NCI-H2107 treated with DMSO at 0.1 percent for 48 hours (cell line): Measurements from ENCODE around the gene MMP15.

ENCODE experiments used
- DNase-seq: peaks from one replicate; lab custom pipeline; 2025; ENCODE audit not compliant: unreplicated experiment; lab: John Stamatoyannopoulos, UW

Gene MMP15

DNA sequence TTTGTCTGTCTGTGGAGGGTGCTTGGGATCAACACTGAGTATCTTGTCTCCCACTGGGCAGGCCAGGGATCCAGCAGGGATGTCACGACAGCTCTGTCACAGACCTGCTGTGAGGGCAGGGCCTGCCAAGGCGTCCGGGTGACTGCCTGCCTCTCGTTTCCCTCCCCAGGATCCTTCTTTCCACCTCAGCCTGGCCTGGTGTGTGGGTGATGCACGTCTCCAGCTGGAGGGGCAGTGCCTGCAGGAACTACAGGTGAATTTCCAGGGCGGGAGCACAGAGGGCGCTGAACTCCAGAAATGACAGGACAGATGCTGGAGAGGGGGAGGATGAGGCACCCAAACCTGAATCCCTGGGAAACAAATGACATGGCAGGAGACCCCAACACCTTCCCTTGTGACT lies 6.8 kb upstream of the MMP15 start:
- no peak for DNase-seq

- no peak for DNase-seq
These were observed 5.6 kb upstream of the MMP15 start for GRCh38 chr16:58019866-58020538.

DNA sequence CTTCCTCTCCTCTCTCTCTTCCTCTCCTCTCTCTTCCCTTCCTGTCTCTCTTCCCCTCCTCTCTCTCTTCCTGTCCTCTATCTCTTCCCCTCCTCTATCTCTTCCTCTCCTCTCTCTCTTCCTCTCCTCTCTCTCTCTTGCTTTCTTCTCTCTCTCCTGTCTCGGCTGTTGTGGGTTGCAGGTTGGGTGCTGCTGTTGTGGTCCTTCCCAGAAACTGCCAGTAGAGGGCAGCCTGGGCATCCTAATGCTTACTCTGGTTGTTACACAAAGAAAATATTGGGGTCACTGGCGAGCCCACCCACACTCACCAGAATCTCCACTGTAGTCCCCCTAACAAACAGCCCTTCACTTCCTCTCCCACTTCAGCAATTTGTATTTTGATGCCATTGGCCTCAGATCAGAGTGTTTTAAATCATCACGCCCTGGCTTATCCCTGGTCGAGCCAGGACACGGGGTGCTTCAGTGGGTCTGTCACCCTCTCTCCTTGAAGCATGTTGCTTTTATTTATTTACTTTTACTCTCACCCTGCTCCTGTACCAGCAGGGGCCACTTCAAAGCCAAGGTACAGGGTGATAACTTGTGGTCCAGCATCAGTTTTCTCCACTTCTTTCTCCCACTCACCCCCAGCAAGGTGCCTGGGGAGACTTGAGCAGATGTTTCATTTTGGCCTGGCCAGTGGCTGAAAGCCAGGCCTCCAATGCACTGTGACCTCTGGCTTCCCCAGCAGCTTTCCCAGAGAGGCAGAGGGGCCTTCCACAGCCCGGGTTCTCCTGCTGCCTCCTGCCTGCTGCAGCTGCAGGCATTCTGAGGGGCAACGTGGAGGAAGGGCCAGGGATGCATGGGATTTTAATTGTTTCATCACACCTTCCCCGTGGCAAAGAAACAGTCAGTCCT lies 4.7 kb upstream of the MMP15 start:
- DNase-seq: peak; percentile 21

GRCh38 chr16:58021661-58022551 lies 3.6 kb upstream of the MMP15 start:
- no peak for DNase-seq

DNA sequence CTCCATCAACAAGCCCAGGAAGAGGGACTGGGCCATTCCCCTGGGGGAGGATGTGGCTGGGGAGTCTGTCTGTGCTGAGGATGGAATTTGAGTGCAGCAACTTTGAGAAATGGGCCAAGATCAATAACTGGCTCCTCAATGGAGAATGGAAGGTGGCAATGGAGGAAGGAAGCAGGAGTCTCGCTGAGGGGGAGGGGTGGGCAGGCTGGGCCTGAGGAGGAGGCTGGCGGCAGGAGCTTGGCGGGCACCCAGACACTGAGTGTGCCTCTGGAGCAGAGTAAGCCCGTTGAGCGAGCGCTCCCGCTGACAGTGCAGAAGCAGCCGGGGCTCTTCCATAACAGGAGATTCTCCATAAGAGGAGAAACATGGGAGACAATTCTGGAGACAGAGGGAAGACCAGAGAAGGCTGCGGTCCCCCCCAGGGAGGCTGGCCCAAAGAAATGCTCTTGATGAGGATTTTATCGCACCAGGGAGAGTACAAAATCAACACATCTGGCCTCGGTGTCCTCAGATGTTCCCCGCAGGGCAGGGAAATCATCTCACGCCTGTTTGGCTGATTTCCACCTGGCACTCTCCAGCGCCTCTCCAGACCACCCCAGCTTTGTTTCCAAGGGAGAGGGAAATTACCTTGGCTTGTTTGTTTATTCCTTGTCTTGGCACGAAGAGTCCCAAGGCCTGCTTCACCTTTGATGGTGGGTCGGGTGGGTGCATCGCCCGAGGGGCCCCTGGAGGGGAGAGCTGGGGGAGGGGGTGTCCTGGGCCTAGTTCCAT lies 2.8 kb upstream of the MMP15 start:
- DNase-seq: peak; percentile 54

GRCh38 chr16:58024486-58025350 lies 836 bp upstream of the MMP15 start:
- no peak for DNase-seq

DNA sequence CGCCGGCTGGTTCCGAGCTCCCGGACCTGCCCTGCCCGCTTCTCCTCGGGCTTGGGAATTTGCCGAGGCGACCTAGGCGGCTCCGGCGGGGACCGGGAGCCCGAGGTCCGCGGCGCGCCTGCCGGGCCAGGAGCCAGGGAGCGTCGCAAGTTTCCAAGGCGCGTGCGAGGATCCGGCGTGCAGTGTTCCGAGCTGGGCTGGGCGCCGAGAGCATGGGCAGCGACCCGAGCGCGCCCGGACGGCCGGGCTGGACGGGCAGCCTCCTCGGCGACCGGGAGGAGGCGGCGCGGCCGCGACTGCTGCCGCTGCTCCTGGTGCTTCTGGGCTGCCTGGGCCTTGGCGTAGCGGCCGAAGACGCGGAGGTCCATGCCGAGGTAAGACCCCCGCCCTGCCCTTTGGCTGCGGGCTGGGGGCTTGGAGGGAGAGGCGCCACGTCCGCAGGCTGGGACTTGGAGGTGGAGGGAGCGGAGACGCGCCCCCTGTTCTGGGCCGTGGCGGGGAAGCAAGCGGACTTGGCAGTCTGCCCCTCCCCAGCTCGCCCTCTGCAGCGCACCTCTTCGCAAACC lies 668 bp downstream of the MMP15 start:
- DNase-seq: no peak

DNA sequence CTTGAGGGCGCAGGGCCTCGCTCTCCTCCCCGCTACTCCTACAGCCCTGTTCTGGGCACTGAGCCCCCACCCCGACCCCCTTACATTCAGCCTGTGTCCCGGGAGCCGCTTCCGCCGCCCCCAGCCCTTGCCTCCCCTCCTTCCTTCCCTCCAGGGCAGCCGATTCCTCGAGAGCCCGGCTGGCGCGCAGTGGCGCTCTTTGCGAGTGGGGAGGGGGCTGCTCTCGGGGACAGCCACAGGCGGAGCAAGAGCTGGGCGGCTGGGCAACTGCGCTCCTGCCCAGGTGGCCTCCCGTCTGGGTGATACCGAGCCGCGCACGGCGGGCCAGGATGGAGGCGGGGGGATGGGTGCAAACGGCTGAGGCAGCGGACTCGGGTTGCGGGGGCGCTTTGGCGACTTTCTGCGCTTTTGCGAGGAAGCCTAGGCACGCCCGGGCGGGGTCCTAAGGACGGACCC lies 1.2 kb downstream of the MMP15 start:
- no peak for DNase-seq

DNA sequence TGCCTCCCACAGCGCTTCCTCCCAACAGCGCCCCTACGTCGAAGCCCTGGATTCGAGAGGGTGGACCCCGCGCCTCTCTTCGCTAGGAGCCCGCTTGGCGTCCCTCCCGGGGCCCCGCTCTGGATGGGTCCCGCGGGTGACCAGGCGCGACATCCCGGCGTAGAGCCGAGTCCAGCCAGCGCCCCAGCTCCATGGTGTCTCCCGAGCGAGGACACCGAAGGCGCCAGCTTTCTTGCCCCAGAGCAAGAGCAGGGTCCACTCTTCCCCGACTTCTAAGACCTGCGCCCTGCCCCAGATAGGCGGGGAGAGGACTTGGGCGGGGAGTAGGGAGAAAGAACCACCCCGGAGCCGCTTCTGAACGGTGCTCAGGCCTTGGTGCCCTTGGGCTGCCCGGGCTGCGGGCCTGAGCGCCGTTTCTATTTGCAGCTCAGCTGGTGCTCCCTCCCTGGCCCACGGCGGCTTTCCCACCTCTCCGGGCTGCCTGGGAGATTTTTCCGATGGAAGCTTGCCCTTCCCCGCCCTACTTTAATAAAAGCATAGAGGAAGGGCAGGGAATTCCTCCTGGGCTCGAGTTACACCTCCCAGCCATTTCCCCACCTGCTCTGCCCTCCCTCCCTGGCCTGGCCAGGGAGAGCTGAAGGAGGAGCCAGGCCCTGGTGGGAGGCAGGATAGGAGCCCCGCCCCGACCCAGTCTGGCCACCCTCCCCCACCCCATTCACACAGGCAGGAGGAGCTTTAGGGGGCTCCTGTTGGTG lies 1.8 kb downstream of the MMP15 start:
- DNase-seq: peak; percentile 34

- DNase-seq: no peak
These were observed 2.4 kb downstream of the MMP15 start for GRCh38 chr16:58027916-58028455.

DNA sequence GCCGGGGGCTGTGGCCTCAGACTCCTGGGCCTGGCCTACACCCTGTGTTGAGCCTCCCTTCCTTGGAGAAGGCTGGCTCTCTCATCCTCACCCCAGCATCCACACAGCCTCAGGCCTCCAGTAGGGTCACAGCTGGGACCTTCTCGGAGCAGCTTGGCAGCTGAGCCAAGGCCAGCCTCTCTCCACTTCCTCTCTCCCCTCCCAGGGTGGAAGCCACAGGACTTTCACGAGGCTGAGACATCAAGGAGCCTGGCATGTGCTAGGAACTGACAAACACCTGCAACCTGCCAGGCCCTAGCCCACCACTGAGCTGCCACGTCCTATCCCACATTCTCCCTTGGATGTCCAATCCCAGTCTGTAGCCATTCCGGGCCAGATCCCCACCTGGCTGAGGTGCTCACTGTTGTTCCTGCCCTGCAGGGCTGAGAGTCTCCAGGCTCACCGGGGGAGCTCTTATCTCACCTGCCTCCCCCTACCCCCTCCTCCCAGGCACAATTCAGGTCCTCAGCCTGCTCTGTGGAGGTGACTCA lies 3.1 kb downstream of the MMP15 start:
- DNase-seq: no peak

GRCh38 chr16:58029410-58029809 lies 3.9 kb downstream of the MMP15 start:
- no peak for DNase-seq

DNA sequence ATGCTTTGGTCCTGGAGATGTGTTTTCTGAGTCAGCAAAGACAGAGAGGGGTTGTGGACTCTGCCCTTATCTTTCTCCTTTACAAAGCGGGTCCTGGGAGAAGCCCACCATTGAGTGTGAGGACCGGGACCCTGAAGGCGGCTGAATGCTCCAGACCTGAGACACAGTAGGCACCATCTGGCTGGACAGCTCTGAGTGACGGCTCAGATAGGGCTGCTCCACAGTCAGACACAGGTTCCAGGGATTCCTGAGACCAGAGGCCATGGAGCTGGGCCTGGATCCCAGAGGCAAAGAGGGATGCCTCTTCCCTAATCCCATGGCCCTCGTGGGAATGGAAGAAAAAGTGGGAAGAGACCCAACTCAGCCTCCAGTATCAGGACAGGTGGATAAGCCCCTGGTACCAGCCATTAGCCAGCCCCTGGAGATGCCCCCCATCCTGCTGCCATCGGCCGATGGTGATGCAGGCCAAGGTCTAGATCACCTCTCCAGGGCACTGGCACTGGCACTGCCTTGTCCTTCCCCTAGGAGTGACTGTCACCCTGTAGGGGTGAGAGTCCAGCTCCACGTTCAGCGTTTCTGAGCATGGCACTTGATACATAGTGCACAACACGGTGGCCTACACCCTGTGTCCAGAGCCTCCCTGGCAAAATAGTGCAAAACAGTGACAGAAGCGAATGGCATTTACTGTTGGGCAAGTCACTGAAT lies 4.7 kb downstream of the MMP15 start:
- DNase-seq: no peak

DNA sequence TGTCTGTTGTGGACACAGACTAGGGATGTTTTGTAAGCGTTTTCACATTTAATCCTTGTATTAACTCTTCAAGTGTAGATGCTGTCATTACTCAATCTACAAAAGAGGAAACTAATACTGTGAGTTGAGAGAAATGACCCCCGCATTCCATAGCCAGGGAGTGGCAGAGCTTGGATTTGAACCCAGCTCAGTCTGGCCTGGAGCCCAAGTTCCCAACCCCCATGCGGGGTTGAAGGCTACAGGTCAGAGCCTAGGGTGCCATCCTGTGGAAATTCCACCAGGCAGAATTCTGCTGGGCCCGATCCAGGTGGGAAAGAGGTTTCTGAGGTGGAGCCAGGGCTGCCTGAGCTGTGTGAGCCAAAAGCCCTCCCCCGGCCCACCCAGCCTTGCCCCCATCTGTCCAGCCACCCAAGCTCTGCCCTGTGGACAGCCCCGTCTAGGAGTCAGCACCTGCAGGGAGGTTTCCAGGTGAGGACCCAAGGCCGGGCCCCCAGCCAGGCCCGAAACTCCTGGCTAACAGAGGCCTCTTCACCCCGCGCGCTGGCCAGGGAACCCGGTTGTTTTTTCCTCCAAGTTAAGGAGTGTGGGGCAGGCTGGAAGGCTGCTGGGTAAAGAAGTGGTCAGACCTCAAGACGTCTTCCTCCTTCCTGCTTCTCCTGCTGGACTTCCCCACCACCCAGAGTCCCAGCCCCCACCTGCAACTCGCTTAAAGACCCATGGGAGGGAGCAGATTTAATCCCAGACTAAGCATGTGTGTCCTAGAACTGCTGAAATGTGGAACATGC lies 5.7 kb downstream of the MMP15 start:
- no peak for DNase-seq

DNA sequence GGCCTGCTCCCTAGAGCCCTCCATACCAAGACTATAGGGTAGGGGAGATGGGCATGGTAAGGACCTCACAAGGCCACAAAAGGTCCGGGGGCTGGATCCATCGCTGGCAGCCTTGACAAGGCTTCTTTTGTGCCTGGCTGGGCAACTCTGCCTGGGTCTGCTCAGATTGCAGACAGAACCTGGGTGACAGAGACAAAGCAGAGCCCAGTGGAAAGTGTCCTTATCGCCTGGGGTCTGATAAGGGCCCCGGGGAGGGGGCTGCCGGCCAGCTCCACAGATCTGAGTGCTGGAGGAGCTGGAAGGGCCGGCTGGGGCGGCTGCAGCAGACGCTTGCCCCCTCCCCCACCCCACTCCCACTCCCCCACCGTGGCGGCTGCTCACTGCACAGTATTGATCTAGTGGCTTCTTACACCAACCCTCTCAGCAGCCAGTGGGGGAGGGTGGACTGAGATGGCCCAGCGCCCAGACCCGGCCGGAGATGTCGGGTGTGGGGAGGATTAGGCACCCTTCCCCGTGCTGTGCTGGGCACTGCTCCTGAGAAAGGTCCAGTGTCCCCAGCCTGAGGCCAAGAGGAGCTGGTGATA lies 7.2 kb downstream of the MMP15 start:
- DNase-seq: no peak

DNA sequence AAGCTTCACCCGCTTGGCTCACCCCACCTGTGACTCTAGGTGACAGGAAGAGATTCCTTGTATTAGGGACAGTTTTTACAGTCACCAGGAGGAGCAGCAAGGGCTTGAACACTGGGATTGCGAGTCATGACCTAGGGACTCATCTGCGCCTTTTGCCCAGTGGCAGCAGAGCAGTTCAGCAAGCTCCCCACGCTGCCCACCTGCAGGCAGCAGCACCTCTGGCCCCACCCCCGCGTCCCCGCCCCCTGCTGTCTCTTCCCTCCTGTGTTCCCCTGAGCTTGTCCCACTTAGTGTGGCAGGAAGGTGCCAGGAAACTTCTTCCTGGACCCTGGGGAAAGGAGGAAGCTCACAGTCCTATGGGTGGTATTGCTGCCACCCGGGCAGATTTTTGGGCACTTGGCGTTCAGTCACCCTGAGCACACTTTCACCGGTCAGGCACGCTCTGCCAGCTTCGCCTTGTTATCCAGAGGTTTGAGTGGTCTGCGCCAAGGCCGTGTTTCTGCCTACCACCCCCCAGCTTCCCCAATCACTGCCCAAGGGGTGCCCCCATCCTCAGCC lies 8.7 kb downstream of the MMP15 start:
- no peak for DNase-seq
